A172 (cell line): ENCODE results near the gene SAMM50. TPM values are rescaled to one million over a fixed set of nuclear protein-coding genes. Genes with fewer than 3 reads are reported as not detected.

Experiments
- DNase-seq: peaks from one replicate; pipeline ENCODE4 v3.0.0-alpha.2; 2015; ENCODE audit warnings: low spot score
- total RNA-seq: library from RNA; depleted of rRNA; stranded (reverse); fragments of >200 nt; shearing (Covaris generic); gene quantifications from 2 replicates; pipeline ENCODE4 v1.2.3, GENCODE V29; 2014; rRNA removed

Gene SAMM50
- total RNA-seq, 1 experiment from 2014 or later = 31.4 TPM

DNA sequence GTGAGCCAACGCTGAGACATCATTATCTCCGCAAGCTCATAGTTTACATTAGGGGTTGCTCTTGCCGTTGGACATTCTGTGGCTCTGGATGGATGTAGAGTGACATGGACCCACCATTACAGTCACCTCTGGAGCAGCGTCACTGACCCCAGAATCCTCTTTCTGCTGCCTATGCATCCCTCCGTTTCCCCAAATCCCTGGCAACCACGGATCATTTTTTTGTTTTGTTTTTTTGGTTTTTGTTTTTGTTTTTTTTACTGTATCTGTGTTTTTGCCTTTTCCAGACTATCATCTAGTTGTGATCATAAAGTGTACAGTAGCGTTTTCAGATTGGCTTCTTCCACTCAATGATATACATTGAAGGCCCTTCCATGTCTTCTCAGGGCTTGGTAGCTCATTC lies 72.8 kb downstream of the SAMM50 start:
- no peak for DNase-seq

DNA sequence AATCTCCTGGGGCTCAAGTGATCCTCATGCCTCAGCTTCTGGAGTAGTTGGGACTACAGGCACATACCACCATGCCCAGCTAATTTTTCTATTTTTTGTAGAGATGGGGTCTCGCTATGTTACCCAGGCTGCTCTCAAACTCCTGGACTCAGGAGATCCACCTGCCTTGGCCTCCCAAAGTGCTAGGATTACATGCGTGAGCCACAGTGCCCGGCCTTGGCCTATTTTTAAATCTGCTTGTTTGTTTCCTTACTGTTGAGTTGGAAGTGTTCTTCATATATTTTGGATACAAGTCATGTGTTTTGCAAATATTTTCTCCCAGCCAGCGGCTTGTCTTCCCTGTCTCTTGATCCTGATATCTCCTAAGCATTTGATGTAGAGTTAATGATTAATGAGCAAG lies 73.8 kb downstream of the SAMM50 start:
- DNase-seq = no peak

DNA sequence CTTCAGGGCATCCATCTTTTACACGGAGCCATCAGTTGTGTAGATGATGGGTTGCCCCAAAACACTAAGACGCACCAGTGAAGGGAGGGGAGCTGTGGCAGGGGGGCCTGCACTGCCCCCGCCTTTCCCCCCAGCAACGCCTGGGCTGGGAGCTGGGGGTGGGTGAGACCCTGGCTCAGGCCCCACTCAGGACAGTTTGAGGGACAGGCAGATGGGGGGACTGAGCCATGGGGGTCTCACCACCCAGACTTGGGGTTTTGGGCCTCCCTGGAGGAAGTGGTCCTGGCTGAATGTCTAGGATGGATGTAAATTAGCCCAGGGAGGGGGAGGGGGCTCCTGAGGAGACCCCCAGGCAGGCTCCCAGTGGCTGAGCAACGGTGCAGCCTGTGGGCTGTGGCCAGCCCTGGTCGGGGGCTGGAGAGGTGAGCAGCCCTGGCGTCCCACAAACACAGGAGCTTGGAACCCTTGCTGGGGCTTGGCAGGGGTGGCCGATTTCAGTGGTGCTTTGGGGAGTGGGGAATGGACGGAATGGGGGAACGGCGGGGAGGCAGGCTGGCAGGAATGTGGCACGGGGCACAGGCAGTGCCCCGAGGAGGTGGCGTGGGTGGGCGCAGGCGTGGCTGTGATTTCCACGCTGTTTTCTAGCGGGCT lies 74.9 kb downstream of the SAMM50 start:
- DNase-seq = no peak

DNA sequence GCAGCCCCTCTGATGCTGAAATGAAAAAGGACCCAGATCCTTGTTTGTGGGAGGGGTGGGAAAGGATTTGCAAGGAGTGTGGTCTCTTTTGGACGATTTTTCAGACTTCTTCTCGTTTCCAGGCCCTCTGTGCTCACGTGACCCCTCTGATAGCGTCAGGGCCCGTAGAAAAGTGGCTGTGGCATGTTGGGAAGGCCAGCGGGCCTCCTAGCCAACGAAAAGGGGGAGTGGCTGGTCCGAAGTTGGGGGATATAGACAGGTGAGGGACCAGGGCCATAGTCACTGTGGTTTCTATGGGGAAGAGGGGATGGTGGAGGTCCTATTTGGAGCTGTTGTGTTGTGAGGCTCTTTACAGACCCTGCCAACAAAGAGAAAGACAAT lies 75.5 kb downstream of the SAMM50 start:
- no peak for DNase-seq

DNA sequence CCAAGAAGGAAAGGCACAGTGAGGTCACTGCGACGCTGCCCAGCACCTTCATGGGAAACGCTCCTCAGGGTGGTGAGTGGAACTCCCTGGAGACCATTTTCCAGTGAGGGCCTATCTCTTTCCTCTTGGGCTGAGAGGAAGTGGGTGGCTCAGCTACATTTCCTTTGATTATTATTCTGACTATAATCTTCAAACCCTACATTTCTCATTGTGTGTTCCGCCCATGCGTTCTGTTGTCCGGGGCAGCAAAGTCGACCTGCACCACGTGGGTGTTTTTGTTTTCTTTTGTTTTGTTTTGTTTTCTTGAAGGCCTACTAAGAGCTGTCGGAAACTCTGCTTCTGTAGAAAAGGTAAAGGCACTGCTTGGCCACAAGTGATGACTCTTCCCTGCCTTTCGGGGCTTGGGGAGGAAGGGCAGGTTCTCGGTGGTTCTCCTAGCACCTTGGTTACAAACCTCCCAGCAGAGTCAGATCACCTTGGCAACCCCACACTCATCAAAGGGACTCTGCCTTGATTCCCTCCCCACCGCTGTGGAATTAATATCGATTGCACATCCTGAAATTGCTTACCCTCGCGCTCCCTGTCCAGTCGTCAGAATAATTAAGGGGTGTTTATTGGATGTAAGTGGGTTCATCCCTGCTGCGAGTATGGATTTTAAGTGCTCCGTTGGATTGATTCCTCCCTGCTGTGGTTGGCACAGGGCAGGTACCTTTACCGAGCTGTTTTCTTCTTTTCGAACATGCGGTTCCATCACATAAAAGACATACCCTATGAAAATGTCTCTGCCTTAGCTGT lies 76.1 kb downstream of the SAMM50 start:
- DNase-seq = no peak

DNA sequence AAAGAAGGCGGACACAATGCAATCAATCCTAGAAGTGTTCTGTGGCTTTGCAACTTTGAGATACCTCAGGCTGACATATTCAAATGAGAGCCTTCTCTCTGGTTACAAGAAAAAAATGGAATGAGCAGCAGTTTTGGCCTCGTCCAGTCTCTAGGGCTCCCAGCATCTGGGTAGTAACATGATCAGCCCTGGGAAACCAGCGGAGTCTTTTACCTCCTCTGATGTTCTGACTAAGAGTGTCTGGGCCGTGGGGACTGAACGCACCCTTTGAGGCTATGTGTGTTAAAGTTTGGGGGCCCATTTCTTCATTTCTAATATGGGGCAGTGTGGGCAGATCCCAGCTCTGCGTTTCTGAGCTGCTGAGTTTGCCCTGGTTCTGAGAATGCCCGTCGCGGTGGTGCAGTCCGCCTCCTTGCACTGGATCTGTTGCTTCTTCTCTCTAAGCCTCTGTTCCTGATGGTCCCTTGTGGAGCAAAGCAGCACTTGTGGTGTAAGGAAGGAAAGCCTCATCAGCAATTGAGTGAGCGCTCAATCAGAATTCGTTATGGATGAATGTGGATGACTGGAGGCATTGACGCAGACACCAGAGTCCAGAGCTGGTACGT lies 77.0 kb downstream of the SAMM50 start:
- DNase-seq = no peak

DNA sequence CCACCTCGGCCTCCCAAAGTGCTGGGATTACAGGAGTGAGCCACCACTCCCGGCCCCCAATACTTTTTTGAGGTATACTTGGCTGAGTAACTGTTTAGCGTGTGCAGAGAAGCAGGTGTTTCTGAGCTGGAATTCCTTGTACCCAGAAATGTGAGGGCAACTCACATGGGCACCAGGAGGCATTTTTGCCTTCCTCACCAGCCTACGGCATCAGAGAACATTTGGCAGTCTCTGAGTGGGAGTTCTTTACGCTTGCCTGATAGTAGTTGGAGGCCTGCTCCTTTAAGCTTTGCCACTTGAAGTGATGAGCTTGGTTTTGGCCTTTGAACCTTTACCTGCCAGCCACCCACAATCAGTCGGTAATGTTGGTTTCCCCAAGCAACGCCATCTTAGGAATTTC lies 78.0 kb downstream of the SAMM50 start:
- no peak for DNase-seq

DNA sequence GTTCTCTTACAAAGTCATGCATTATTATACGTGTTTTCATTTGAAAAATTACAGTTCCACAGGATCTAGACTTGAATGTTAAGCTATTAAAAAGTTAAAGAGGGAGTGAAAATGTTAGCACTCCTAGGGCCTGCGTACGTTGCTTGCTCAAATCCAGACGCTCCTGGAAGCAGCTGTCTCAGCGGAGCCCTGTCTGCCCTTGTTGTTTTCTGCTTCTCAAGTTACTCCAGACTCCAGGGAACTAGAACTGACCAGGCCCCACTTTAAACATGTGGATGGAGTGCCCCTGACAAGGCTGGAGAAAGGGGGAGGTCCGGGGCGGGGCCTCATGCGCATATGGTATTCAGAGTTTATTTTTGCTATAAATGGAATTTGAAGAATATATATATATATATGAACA lies 78.5 kb downstream of the SAMM50 start:
- no peak for DNase-seq

DNA sequence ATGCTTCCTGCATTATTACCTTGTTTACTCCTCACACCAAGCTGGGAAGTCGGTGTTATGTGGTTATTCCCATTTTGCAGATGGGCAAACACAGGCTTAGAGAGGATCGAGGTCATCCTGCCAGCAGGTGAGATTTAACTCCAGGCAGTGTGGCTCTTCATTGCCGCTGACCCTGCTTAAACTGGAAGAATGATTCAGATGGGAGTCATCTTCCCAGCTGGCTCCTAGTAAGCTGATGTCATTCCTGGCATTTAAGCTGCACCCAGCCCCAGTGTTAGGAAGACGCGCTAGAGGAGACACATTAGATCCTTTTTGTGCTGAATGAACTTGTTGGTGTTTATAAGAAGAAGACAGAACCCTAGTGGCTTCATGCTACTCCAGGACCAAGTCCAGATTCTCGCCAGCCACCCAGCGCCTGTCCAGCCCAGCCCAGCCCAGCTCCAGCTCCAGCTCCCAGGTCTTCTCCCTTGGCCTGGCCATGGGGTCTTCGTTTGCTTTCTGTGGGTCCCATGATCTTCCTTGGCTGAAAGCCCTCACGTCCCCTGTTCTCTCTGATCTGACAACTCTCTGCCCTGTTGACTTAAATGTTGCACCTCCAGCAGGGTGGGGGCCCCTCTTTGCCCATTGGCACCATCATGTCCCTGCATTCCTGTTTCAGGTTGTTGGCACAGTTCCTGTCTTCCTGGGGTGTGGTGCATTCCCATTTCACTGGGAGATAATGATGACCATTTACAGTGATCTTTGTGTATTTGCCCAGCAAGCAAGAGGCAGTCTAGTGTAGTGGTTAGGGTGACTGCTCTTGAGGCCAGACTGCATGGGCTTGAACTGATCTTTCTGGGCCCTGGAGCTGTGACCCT lies 82.5 kb downstream of the SAMM50 start:
- peak; percentile 93 for DNase-seq

DNA sequence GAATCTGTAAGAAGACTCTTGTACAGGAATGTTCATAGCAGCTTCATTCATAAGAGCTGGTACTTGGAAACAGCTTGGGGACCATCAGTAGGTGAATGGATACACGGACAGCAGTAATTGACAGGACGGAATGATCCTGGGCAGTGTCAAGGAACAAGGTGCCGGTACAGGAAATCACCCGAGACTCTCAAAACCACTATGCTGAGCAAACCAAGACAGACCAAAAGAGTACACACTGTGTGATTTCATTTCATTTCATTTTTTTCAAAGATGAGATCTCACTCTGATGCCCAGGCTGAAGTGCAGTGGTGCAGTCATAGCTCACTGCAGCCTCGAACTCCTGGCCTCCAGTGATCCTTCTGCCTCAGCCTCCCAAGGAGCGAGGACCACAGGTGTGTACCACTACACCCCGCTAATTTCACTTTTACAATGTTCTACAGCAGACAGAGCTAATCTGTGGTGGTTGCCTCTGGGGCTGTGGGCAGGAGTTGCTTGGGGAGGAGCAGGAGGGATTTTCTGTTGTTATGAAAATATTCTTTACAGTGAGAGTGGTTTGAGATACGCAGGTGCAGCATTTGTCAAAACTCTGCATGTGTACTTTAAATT lies 84.4 kb downstream of the SAMM50 start:
- no peak for DNase-seq

DNA sequence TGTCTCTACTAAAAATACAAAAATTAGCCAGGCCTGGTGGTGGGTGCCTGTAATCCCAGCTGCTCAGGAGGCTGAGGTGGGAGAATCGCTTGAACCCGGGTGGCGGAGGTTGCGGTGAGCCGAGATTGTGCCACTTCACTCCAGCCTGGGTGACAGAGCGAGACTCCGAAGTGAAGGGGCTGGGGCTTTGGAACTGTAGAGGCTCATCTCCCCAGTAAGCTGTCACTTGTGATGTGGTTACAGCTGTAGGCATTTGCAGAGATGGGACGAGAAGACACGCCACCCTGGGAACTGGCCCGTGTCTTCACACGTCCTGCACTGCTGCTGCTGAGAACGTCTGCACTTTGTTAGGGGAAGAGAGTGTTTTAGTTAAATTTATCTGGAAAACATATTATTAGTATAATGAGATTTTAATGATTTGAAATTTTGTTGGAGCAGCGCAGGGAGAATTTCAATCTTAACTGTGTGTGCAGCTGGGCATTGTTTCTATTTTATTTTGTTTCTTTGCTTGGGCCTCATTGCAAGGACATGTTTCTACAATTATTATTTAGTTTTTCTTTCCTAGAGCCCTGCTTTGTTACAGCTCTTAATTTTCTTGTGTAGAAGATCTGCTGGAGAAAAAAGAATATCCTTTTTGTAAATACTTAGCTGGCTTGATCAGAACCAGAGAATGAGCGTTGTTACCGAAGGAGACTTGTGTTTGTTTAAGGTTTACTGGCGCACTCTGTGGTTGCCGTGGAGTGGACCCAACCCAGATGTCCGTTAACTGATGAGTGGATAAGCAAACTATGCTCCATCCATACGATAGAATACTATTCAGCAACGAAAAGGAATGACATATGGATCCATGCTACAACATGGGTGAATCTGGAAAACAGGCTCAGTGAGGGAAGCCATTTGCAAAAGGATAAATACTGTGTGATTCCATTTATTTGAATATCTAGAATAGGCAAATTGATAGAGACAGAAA lies 87.3 kb downstream of the SAMM50 start:
- DNase-seq = no peak

DNA sequence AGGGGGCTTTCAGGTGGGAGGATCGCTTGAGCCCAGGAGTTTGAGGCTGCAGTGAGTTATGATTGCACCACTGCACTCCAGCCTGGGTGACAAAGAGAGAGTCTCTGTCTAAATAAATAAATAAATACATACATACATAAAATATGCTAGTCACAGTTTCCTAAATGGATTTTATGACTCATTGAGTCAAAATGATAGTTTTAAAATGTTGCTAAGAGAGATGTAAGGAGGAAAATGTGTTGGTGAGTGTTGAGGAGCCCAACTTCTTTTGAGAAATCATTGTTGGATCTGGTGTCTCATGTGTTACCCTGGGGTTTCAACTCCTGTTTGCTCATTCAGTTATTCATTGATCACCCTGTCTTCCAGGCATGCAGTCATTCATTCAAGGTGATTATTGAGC lies 89.9 kb downstream of the SAMM50 start:
- no peak for DNase-seq

Other genes starting within 250 kb of the SAMM50 start
- gene EFCAB6, start 143.1 kb upstream of the SAMM50 start, total RNA-seq = 0.88 and 3.1 TPM in 2 replicates
- 0.50 and 0.53 TPM in 2 replicates for gene SULT4A1, start 92.9 kb upstream of the SAMM50 start, total RNA-seq
- gene PNPLA5, start 63.4 kb upstream of the SAMM50 start, total RNA-seq = not detected in 2 replicates
- gene PNPLA3, start 31.6 kb upstream of the SAMM50 start, total RNA-seq = 0.96 and 2.0 TPM in 2 replicates
- gene PARVB, start 68.9 kb downstream of the SAMM50 start, total RNA-seq = 2.3 and 6.3 TPM in 2 replicates
- not detected in 2 replicates for gene PARVG, start 225.5 kb downstream of the SAMM50 start, total RNA-seq